Ishikawa (cell line): ENCODE results near the gene DOCK2.

Experiments used
- CEBPB ChIP-seq: IDR thresholded peaks from 2 replicates; pipeline ENCODE4 v1.6.1; 2012
- CREB1 ChIP-seq: IDR thresholded peaks from 2 replicates; pipeline ENCODE4 v1.6.1; 2012; ENCODE audit warnings: low read depth
- EGR1 ChIP-seq: IDR thresholded peaks from 2 replicates; pipeline ENCODE4 v1.6.1; 2012
- EP300 ChIP-seq: IDR thresholded peaks from 2 replicates; pipeline ENCODE4 v1.6.1; 2012; ENCODE audit warnings: borderline replicate concordance
- FOXM1 ChIP-seq: IDR thresholded peaks from 2 replicates; pipeline ENCODE4 v1.6.1; 2012; ENCODE audit warnings: low read depth, borderline replicate concordance
- MAX ChIP-seq: IDR thresholded peaks from 2 replicates; pipeline ENCODE4 v1.6.1; 2012
- NFIC ChIP-seq: IDR thresholded peaks from 2 replicates; pipeline ENCODE4 v1.6.1; 2012
- RAD21 ChIP-seq: IDR thresholded peaks from 2 replicates; pipeline ENCODE4 v1.6.1; 2012; ENCODE audit warnings: low read depth
- REST ChIP-seq: IDR thresholded peaks from 2 replicates; pipeline ENCODE4 v1.6.1; 2012; ENCODE audit warnings: low read depth, mild to moderate bottlenecking
- TAF1 ChIP-seq: IDR thresholded peaks from 2 replicates; pipeline ENCODE4 v1.6.1; 2012; ENCODE audit warnings: low read depth, mild to moderate bottlenecking
- TCF12 ChIP-seq: IDR thresholded peaks from 2 replicates; pipeline ENCODE4 v1.6.1; 2012; ENCODE audit warnings: low read depth
- TEAD4 ChIP-seq: IDR thresholded peaks from 2 replicates; pipeline ENCODE4 v1.6.1; 2012
- USF1 ChIP-seq: IDR thresholded peaks from 2 replicates; pipeline ENCODE4 v1.6.1; 2012
- YY1 ChIP-seq: IDR thresholded peaks from 2 replicates; pipeline ENCODE4 v1.6.1; 2012; ENCODE audit warnings: low read depth
- ZBTB7A ChIP-seq: IDR thresholded peaks from 2 replicates; pipeline ENCODE4 v1.6.1; 2012; ENCODE audit warnings: low read depth

DOCK2 gene

GRCh38 chr5:169765176-169765996 lies 128.3 kb downstream of the DOCK2 start:
- TF ChIP-seq TCF12 (no peak), EP300 (no peak), CREB1 (no peak)

GRCh38 chr5:169767938-169768337 lies 130.9 kb downstream of the DOCK2 start:
- no peak for TF ChIP-seq YY1
- no peak for TF ChIP-seq USF1
- no peak for TF ChIP-seq ZBTB7A
- TF ChIP-seq FOXM1: no peak
- TF ChIP-seq TEAD4: no peak
- TF ChIP-seq CREB1: no peak
- TF ChIP-seq MAX: no peak
- TF ChIP-seq REST: no peak
- no peak for TF ChIP-seq EP300
- no peak for TF ChIP-seq TCF12
- TF ChIP-seq CEBPB: no peak
- no peak for TF ChIP-seq TAF1
- TF ChIP-seq EGR1: no peak
- no peak for TF ChIP-seq RAD21
- no peak for TF ChIP-seq NFIC

GRCh38 chr5:169768416-169768815 lies 131.3 kb downstream of the DOCK2 start:
- TF ChIP-seq FOXM1 (no peak), EGR1 (no peak), CREB1 (no peak), USF1 (no peak), REST (no peak), YY1 (no peak), EP300 (no peak), NFIC (no peak), TCF12 (no peak), RAD21 (no peak), TEAD4 (no peak), MAX (no peak)

- no peak for TF ChIP-seq CEBPB
- no peak for TF ChIP-seq CREB1
- no peak for TF ChIP-seq REST
- no peak for TF ChIP-seq TCF12
- TF ChIP-seq USF1: no peak
- no peak for TF ChIP-seq MAX
- no peak for TF ChIP-seq YY1
- no peak for TF ChIP-seq ZBTB7A
- TF ChIP-seq NFIC: no peak
- no peak for TF ChIP-seq TEAD4
- no peak for TF ChIP-seq EGR1
- TF ChIP-seq RAD21: no peak
- TF ChIP-seq FOXM1: no peak
- no peak for TF ChIP-seq TAF1
- no peak for TF ChIP-seq EP300
Observed at GRCh38 chr5:169770109-169770508, 133.0 kb downstream of the DOCK2 start.
